ENCODE results near the gene BRD7.

GRCh38 chr16:50300942-50301625 lies 67.7 kb downstream of the BRD7 start:
- TF ChIP-seq CTCF (IDR thresholded peaks at IDR 0.05 in 4 of 5, conservative IDR thresholded peaks at IDR 0.05 in 1 of 5), result no peak
- no peak for TF ChIP-seq POLR2A (IDR thresholded peaks at IDR 0.05)

Measured in gastrocnemius medialis (tissue), 4 donors.